Retinal pigment epithelial cell (primary cell): ENCODE results near the gene PGAP3.

Source experiments
- DNase-seq: peaks from one replicate; pipeline ENCODE4 v3.0.0-alpha.2; 2010; ENCODE audit warnings: low read depth
- H3K4me3 ChIP-seq: 2 replicates; pipeline ENCODE4 v1.5.1; 2011; ENCODE audit warnings: mild to moderate bottlenecking, low read length, control low read depth, moderate library complexity
- CTCF ChIP-seq: conservative IDR thresholded peaks from 2 replicates; pipeline ENCODE4 v1.5.1; 2011; ENCODE audit warnings: low read depth, low read length, control low read depth, inconsistent platforms

Gene PGAP3

GRCh38 chr17:39688945-39689344 lies 1.1 kb upstream of the PGAP3 start:
- no peak for TF ChIP-seq CTCF
- peak overlapping the region; percentile 73 for H3K4me3 ChIP-seq

GRCh38 chr17:39688475-39688835 lies 598 bp upstream of the PGAP3 start:
- DNase-seq, result no peak
- peak overlapping the region; percentile 73 for H3K4me3 ChIP-seq
- no peak for TF ChIP-seq CTCF

More at GRCh38 chr17:39688945-39689344, 1.1 kb upstream of the PGAP3 start:
- no peak for DNase-seq

GRCh38 chr17:39687101-39687545 lies 734 bp downstream of the PGAP3 start:
- H3K4me3 ChIP-seq, result peak overlapping the region; percentile 73
- TF ChIP-seq CTCF, result no peak
- no peak for DNase-seq

GRCh38 chr17:39684369-39685192 lies 3.3 kb downstream of the PGAP3 start:
- no peak for TF ChIP-seq CTCF
- no peak for DNase-seq
- no peak overlapping the region for H3K4me3 ChIP-seq

GRCh38 chr17:39683295-39683939 lies 4.4 kb downstream of the PGAP3 start:
- no peak for TF ChIP-seq CTCF
- DNase-seq, result no peak
- H3K4me3 ChIP-seq, result no peak overlapping the region

DNA sequence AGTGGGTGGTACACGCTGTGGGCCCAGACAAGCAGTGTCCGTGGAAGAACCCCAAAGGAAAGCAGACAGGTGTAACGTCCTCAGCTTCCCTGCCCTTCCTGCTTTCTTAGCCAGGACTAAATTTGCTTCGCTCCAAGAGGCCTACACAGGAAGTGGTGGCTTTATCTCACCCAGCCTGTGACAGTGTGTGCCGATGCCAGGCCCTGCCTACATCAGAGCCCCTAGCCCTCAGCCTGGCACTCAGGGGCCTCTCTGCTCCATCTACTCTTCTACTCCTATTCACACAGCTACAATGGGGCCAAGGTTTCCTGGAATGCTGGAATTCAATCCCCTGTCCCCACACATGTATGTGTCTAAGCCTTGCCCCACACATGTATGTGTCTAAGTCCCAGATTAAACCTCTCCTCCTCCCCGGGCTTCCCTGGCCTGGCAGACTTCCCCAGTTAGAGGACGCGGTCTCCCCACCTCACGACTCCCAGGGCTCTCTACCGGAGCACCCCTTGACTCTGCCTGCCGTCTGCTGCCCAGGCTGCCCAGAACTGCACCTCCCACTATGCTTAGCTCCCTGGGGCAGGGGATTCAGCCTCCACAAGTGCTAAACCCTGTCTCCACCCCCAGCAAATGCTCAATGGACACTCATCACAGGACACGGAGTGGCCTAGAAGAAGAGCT lies 8.2 kb downstream of the PGAP3 start:
- no peak overlapping the region for H3K4me3 ChIP-seq
- TF ChIP-seq CTCF, result no peak
- DNase-seq, result no peak
